ENCODE results near the gene KLHL33.

KLHL33 gene

GRCh38 chr14:20397511-20397910 lies 38.5 kb downstream of the KLHL33 start:
- H3K4me3 ChIP-seq, result no peak overlapping the region
- no peak for TF ChIP-seq CTCF (IDR thresholded peaks at IDR 0.05)
- DNase-seq (ENCODE audit: low spot score), result no peak
- no peak overlapping the region for H3K27ac ChIP-seq

GRCh38 chr14:20391505-20391904 lies 44.5 kb downstream of the KLHL33 start:
- DNase-seq (ENCODE audit: low spot score), result no peak
- no peak for TF ChIP-seq CTCF (IDR thresholded peaks at IDR 0.05)
- Histone ChIP-seq H3K4me3 (no peak overlapping the region), H3K27ac (no peak overlapping the region)

GRCh38 chr14:20388159-20388558 lies 47.8 kb downstream of the KLHL33 start:
- DNase-seq (ENCODE audit: low spot score), result no peak
- Histone ChIP-seq H3K27ac (no peak overlapping the region), H3K4me3 (no peak overlapping the region)
- TF ChIP-seq CTCF (IDR thresholded peaks at IDR 0.05), result no peak

GRCh38 chr14:20387576-20387975 lies 48.4 kb downstream of the KLHL33 start:
- no peak for DNase-seq (ENCODE audit: low spot score)
- no peak overlapping the region for H3K4me3 ChIP-seq
- no peak for TF ChIP-seq CTCF (IDR thresholded peaks at IDR 0.05)
- no peak overlapping the region for H3K27ac ChIP-seq

- TF ChIP-seq CTCF (IDR thresholded peaks at IDR 0.05), result no peak
- no peak for DNase-seq (ENCODE audit: low spot score)
- H3K4me3 ChIP-seq, result no peak overlapping the region
- H3K27ac ChIP-seq, result no peak overlapping the region
Measured at GRCh38 chr14:20386276-20386855, 49.6 kb downstream of the KLHL33 start.

GRCh38 chr14:20384886-20385285 lies 51.1 kb downstream of the KLHL33 start:
- no peak for TF ChIP-seq CTCF (IDR thresholded peaks at IDR 0.05)
- DNase-seq (ENCODE audit: low spot score), result no peak
- Histone ChIP-seq H3K4me3 (no peak overlapping the region), H3K27ac (no peak overlapping the region)

- Histone ChIP-seq H3K27ac (no peak overlapping the region), H3K4me3 (no peak overlapping the region)
- no peak for DNase-seq (ENCODE audit: low spot score)
- no peak for TF ChIP-seq CTCF (IDR thresholded peaks at IDR 0.05)
Measured at GRCh38 chr14:20384321-20384720, 51.6 kb downstream of the KLHL33 start.

Data from coronary artery (tissue), 2 donors.